ENCODE results near the gene POMGNT1. TPM values are rescaled to one million over a fixed set of nuclear protein-coding genes. Genes with fewer than 3 reads are reported as not detected.

POMGNT1 gene
- polyA plus RNA-seq, 2 of the 4 experiments (the other 2 are of a cell fraction) = 33.1 to 33.5 TPM

- H3K4me1 ChIP-seq = peaks cover 54% of the 10 kb centered on the region
- H3K9me3 ChIP-seq = no peaks in the 10 kb centered on the region
- peak overlapping the region; percentile 69 for H3K4me2 ChIP-seq
- ChIA-PET POLR2A (no interaction called here), CTCF (interaction anchor here (0.5 to 14.4 kb wide), 10 partner anchors 10 to 153 kb away, joined by 3 to 181 read pairs (median 4); no protein-coding TSS in a partner anchor)
- ATAC-seq (peak; percentile 82 to 92), FAIRE-seq (no peak), DNase-seq (ENCODE audit: low read depth in 1 of 2, low spot score in 1 of 2) (peak; percentile 80 to 88)
- H3K4me3 ChIP-seq = no peak overlapping the region
- TF ChIP-seq SMC3 (IDR thresholded peaks at IDR 0.05) = peak; percentile 75
- TF ChIP-seq CTCF (IDR thresholded peaks at IDR 0.05) = peak; percentile 76
- TF ChIP-seq KDM1A (IDR thresholded peaks at IDR 0.05; ENCODE audit: low read depth) = no peak
- no peak for TF ChIP-seq FOSL2 (IDR thresholded peaks at IDR 0.05)
- TF ChIP-seq FOSL2 (CRISPR knock-in tag; IDR thresholded peaks at IDR 0.05) = no peak
- no peak for TF ChIP-seq HOXA7 (CRISPR knock-in tag; IDR thresholded peaks at IDR 0.05)
- no peak for TF ChIP-seq RCOR1 (IDR thresholded peaks at IDR 0.05; ENCODE audit: low read depth, low read length)
- TF ChIP-seq JUNB (IDR thresholded peaks at IDR 0.05) = no peak
- TF ChIP-seq EP300 (IDR thresholded peaks at IDR 0.05) = no peak
- peak; percentile 90 to 93 for TF ChIP-seq RAD21 (conservative IDR thresholded peaks at IDR 0.05 in 1 of 2, IDR thresholded peaks at IDR 0.05 in 1 of 2)
- H3K27ac ChIP-seq = peak overlapping the region; percentile 62 to 81
- WGBS (ENCODE audit: missing lambda C conversion rate) = 9% methylated on average over 10 of the region's 10 CpGs
Measured at GRCh38 chr1:46179138-46180081, 18.8 kb downstream of the POMGNT1 start.

- ChIA-PET POLR2A (no interaction called here), CTCF (interaction anchor here (14.4 kb wide), 1 partner anchor 140 kb away, joined by 181 read pairs; no protein-coding TSS in a partner anchor)
- Histone ChIP-seq H3K27ac (peak within 1 kb of the TSS in 1 of 2 experiments; percentile 55; a peak in 2 of 6 replicates), H3K9me3 (no peaks in the 10 kb centered on the region), H3K4me2 (no peak within 1 kb of the TSS), H3K4me1 (peaks cover 36% of the 10 kb centered on the region), H3K4me3 (no peak within 1 kb of the TSS)
- 73% methylated on average over 8 of the region's 13 CpGs for WGBS (ENCODE audit: missing lambda C conversion rate)
- FAIRE-seq (no peak), DNase-seq (ENCODE audit: low read depth in 1 of 2, low spot score in 1 of 2) (no peak), ATAC-seq (no peak)
- TF ChIP-seq HES2 (IDR thresholded peaks at IDR 0.05) (no peak), RNF2 (IDR thresholded peaks at IDR 0.05; ENCODE audit: borderline replicate concordance, low read depth) (no peak), EP300 (IDR thresholded peaks at IDR 0.05) (no peak), EHF (CRISPR knock-in tag; IDR thresholded peaks at IDR 0.05) (no peak), BCL3 (IDR thresholded peaks at IDR 0.05) (no peak), SMC3 (IDR thresholded peaks at IDR 0.05) (no peak), BHLHE40 (IDR thresholded peaks at IDR 0.05; ENCODE audit: low read depth, low read length) (no peak), KDM1A (IDR thresholded peaks at IDR 0.05; ENCODE audit: low read depth) (no peak), RAD21 (conservative IDR thresholded peaks at IDR 0.05 in 1 of 2, IDR thresholded peaks at IDR 0.05 in 1 of 2) (no peak), FOSB (CRISPR knock-in tag; IDR thresholded peaks at IDR 0.05) (no peak), PBX3 (IDR thresholded peaks at IDR 0.05) (no peak), ZSCAN20 (CRISPR knock-in tag; IDR thresholded peaks at IDR 0.05) (no peak), CTCF (IDR thresholded peaks at IDR 0.05) (no peak), MAZ (IDR thresholded peaks at IDR 0.05; ENCODE audit: borderline replicate concordance, low read depth, low read length) (no peak), ZNF302 (CRISPR knock-in tag; IDR thresholded peaks at IDR 0.05) (no peak), CHD4 (IDR thresholded peaks at IDR 0.05; ENCODE audit: borderline replicate concordance) (no peak)
Measured at GRCh38 chr1:46176211-46176865, 21.9 kb downstream of the POMGNT1 start, which contains the start of gene P3R3URF. Gene P3R3URF, minus strand, starts transcription at chr1:46176488. Its CDS starts 17 bp downstream, at chr1:46176471.
